Effector CD4-positive, alpha-beta T cell (primary cell): ENCODE measurements around the gene EIF3B.
"Not testable (repeated sequence)": the region's sequence is repeated elsewhere in the genome, so short reads cannot be mapped to it uniquely, and the experiment has no call there.

Source experiments
- DNase-seq: peaks from one replicate; pipeline ENCODE4 v3.0.0-alpha.2; 2020

Gene EIF3B

GRCh38 chr7:2350055-2350454 is 4.6 kb upstream of the EIF3B start:
- no peak for DNase-seq

- no peak for DNase-seq
These were observed 3.8 kb upstream of the EIF3B start for GRCh38 chr7:2350861-2351260.

- no peak for DNase-seq
These were observed 1.3 kb upstream of the EIF3B start for GRCh38 chr7:2353113-2353935.

GRCh38 chr7:2353936-2354185 is 766 bp upstream of the EIF3B start:
- peak; percentile 87 for DNase-seq

GRCh38 chr7:2354939-2355704 is 495 bp downstream of the EIF3B start:
- DNase-seq: no peak

- DNase-seq: no peak
These were observed 1.0 kb downstream of the EIF3B start for GRCh38 chr7:2355705-2356008.

- no peak for DNase-seq
These were observed 2.5 kb downstream of the EIF3B start for GRCh38 chr7:2357165-2357564.

- no peak for DNase-seq
These were observed 2.9 kb downstream of the EIF3B start for GRCh38 chr7:2357571-2357970.

GRCh38 chr7:2358968-2359527 is 4.4 kb downstream of the EIF3B start:
- DNase-seq: no peak

- no peak for DNase-seq
These were observed 5.0 kb downstream of the EIF3B start for GRCh38 chr7:2359610-2360009.

- DNase-seq: no peak
These were observed 6.2 kb downstream of the EIF3B start for GRCh38 chr7:2360796-2361195.

GRCh38 chr7:2362385-2363088 is 7.9 kb downstream of the EIF3B start:
- no peak for DNase-seq

GRCh38 chr7:2369139-2369538 is 14.5 kb downstream of the EIF3B start:
- no peak for DNase-seq

- no peak for DNase-seq
These were observed 16.7 kb downstream of the EIF3B start for GRCh38 chr7:2371329-2371728.

GRCh38 chr7:2372724-2373123 is 18.1 kb downstream of the EIF3B start:
- DNase-seq: no peak

GRCh38 chr7:2373124-2373556 is 18.5 kb downstream of the EIF3B start:
- DNase-seq: no peak

- DNase-seq: no peak
These were observed 19.0 kb downstream of the EIF3B start for GRCh38 chr7:2373646-2374045.

GRCh38 chr7:2374401-2374800 is 19.8 kb downstream of the EIF3B start:
- no peak for DNase-seq

- no peak for DNase-seq
These were observed 20.5 kb downstream of the EIF3B start for GRCh38 chr7:2374830-2375728.

GRCh38 chr7:2376351-2377154 is 21.9 kb downstream of the EIF3B start:
- no peak for DNase-seq

GRCh38 chr7:2377492-2377891 is 22.9 kb downstream of the EIF3B start:
- not testable (repeated sequence) for DNase-seq

GRCh38 chr7:2378125-2378524 is 23.5 kb downstream of the EIF3B start:
- not testable (repeated sequence) for DNase-seq
